IPS-18c (cell line): ENCODE measurements around the gene PCNX1.
"Not testable (repeated sequence)": the region's sequence is repeated elsewhere in the genome, so short reads cannot be mapped to it uniquely, and the experiment has no call there.

ENCODE experiments used
- H3K4me3 ChIP-seq: 2 replicates; pipeline ENCODE4 v1.7.0; 2013; ENCODE audit warnings: low read depth, mild to moderate bottlenecking, low read length, moderate library complexity; ENCODE audit not compliant: insufficient read depth
- H3K9me3 ChIP-seq: one replicate; pipeline ENCODE4 v1.6.1; 2013; ENCODE audit warnings: mild to moderate bottlenecking, low read length, moderate library complexity; ENCODE audit not compliant: control insufficient read depth, insufficient read depth

The PCNX1 gene

GRCh38 chr14:71063351-71063750 is 156.1 kb downstream of the PCNX1 start:
- Histone ChIP-seq H3K4me3 (no peak overlapping the region), H3K9me3 (peaks cover 2% of the 10 kb centered on the region)

- H3K4me3 ChIP-seq, H3K9me3 ChIP-seq: not testable (repeated sequence)
Measured at GRCh38 chr14:71064747-71065146, 157.5 kb downstream of the PCNX1 start.

GRCh38 chr14:71070169-71070568 is 162.9 kb downstream of the PCNX1 start:
- H3K4me3 ChIP-seq: no peak overlapping the region
- H3K9me3 ChIP-seq: no peaks in the 10 kb centered on the region

GRCh38 chr14:71071042-71071441 is 163.8 kb downstream of the PCNX1 start:
- H3K9me3 ChIP-seq: no peaks in the 10 kb centered on the region
- H3K4me3 ChIP-seq: no peak overlapping the region

GRCh38 chr14:71076462-71077092 is 169.3 kb downstream of the PCNX1 start:
- H3K4me3 ChIP-seq: no peak overlapping the region
- no peaks in the 10 kb centered on the region for H3K9me3 ChIP-seq

- Histone ChIP-seq H3K9me3 (no peaks in the 10 kb centered on the region), H3K4me3 (no peak overlapping the region)
Measured at GRCh38 chr14:71078500-71078899, 171.2 kb downstream of the PCNX1 start.

- H3K4me3 ChIP-seq: no peak overlapping the region
- no peaks in the 10 kb centered on the region for H3K9me3 ChIP-seq
Measured at GRCh38 chr14:71086567-71086966, 179.3 kb downstream of the PCNX1 start.

GRCh38 chr14:71089971-71090370 is 182.7 kb downstream of the PCNX1 start:
- Histone ChIP-seq H3K9me3 (no peaks in the 10 kb centered on the region), H3K4me3 (no peak overlapping the region)

- Histone ChIP-seq H3K4me3 (no peak overlapping the region), H3K9me3 (no peaks in the 10 kb centered on the region)
Measured at GRCh38 chr14:71094722-71095121, 187.5 kb downstream of the PCNX1 start.

GRCh38 chr14:71096947-71097346 is 189.7 kb downstream of the PCNX1 start:
- Histone ChIP-seq H3K9me3 (no peaks in the 10 kb centered on the region), H3K4me3 (no peak overlapping the region)

- Histone ChIP-seq H3K9me3 (no peaks in the 10 kb centered on the region), H3K4me3 (no peak overlapping the region)
Measured at GRCh38 chr14:71103662-71104484, 196.6 kb downstream of the PCNX1 start.

GRCh38 chr14:71105177-71105576 is 197.9 kb downstream of the PCNX1 start:
- no peak overlapping the region for H3K4me3 ChIP-seq
- no peaks in the 10 kb centered on the region for H3K9me3 ChIP-seq

GRCh38 chr14:71107921-71108320 is 200.7 kb downstream of the PCNX1 start:
- no peaks in the 10 kb centered on the region for H3K9me3 ChIP-seq
- H3K4me3 ChIP-seq: no peak overlapping the region

GRCh38 chr14:71108398-71109119 is 201.3 kb downstream of the PCNX1 start:
- no peak overlapping the region for H3K4me3 ChIP-seq
- H3K9me3 ChIP-seq: no peaks in the 10 kb centered on the region

GRCh38 chr14:71113376-71113775 is 206.1 kb downstream of the PCNX1 start:
- Histone ChIP-seq H3K4me3 (no peak overlapping the region), H3K9me3 (no peaks in the 10 kb centered on the region)

GRCh38 chr14:71114565-71114964 is 207.3 kb downstream of the PCNX1 start:
- H3K4me3 ChIP-seq: no peak overlapping the region
- no peaks in the 10 kb centered on the region for H3K9me3 ChIP-seq

GRCh38 chr14:71115306-71115705 is 208.0 kb downstream of the PCNX1 start:
- no peak overlapping the region for H3K4me3 ChIP-seq

More at GRCh38 chr14:71115306-71115705, 208.0 kb downstream of the PCNX1 start:
- no peaks in the 10 kb centered on the region for H3K9me3 ChIP-seq
